ENCODE measurements around the gene TYROBP.

DNA sequence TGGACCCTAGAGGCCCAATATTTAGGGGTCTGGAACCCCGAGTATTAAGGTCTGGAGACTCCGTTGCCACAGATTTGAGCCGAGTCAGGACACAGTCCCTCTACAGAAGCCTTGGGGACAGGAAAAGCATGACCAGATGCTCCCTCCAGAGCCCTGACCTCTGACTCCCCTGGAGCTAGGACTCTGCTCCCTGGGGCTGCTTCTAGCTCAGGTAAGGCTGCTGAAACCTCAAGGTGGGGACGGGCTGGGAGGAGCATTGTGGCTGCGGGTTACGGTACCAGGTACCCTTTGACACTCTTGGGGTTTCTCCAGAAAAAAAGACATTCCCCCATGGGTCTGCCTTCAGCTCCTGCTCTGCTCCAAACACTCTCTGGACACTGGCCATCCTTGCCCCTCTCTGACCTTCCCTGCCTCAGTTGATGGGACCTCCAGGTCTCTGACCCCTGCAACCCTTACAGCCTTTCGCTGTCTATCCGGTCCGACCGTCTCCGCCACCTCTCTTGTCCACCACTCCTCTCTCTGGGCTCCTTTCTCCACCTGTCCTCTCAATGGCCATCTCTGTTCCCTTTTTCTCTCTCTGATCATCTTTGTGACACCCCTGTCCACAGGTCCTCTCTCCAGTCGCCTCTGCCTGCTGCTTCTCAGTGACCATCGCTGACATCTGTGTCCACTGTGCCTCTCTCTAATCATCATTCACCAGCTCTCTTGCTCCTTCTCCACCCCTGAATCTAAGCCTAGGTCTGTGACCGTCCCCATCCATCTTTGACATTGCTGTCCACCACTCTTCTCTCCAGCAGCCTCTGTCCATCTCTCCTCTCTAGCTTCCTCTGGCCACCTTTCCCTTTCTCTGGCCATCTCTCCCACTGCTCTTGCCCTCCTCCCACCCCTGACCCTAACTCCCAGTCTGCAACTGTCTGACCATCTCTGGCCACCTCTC lies 29.5 kb upstream of the TYROBP start:
- TF ChIP-seq POLR2A (IDR thresholded peaks at IDR 0.05): no peak
- TF ChIP-seq, protein P1, sequence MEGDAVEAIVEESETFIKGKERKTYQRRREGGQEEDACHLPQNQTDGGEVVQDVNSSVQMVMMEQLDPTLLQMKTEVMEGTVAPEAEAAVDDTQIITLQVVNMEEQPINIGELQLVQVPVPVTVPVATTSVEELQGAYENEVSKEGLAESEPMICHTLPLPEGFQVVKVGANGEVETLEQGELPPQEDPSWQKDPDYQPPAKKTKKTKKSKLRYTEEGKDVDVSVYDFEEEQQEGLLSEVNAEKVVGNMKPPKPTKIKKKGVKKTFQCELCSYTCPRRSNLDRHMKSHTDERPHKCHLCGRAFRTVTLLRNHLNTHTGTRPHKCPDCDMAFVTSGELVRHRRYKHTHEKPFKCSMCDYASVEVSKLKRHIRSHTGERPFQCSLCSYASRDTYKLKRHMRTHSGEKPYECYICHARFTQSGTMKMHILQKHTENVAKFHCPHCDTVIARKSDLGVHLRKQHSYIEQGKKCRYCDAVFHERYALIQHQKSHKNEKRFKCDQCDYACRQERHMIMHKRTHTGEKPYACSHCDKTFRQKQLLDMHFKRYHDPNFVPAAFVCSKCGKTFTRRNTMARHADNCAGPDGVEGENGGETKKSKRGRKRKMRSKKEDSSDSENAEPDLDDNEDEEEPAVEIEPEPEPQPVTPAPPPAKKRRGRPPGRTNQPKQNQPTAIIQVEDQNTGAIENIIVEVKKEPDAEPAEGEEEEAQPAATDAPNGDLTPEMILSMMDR (IDR thresholded peaks at IDR 0.05): no peak
